HG02623 (cell line): ENCODE results near the gene NPAS4.
"Not testable (repeated sequence)": the region's sequence is repeated elsewhere in the genome, so short reads cannot be mapped to it uniquely, and the experiment has no call there.

ENCODE experiments used
- ATAC-seq: cut with Tn5 transposase; IDR thresholded peaks from one replicate; pipeline ENCODE4 v1.9.1; 2021; ENCODE audit warnings: moderate library complexity; ENCODE audit not compliant: unreplicated experiment

Gene NPAS4

DNA sequence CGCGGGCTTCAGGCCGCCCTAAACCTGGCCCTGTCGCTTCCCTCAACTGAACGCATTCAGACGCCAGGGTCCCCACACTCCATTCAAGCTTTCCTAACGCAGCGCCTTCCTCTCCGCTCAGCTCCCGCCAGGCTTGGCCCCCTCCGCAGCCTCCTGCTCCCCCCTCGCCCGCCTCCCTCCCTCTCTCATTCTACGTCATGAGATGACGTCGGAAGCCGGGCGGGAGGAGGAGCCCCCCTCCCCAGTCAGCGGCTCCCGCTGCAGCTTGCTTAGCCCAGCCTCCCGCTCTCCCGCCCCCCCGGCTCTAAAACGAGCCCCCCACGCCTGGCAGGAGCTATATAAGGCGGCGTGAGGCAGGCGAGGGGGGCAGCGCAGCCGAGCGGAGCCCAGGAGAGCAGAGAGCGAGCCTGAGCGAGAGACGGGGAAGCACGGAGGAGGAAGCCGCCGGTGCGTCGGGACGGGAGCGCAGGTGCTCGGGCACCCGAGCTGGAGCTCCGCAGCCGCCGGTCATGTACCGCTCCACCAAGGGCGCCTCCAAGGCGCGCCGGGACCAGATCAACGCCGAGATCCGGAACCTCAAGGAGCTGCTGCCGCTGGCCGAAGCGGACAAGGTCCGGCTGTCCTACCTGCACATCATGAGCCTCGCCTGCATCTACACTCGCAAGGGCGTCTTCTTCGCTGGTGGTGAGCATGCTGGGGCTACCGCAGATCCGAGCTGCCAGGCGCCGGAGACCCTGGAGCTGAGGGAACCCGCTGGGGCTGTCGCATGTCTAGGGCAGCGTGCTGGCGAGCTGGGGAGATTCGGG lies at the start of gene NPAS4:
Gene NPAS4 (plus strand): TSS at position 365 of the 806 bp plus-strand sequence. CDS start 145 bp downstream, at position 510.
- ATAC-seq: no peak

DNA sequence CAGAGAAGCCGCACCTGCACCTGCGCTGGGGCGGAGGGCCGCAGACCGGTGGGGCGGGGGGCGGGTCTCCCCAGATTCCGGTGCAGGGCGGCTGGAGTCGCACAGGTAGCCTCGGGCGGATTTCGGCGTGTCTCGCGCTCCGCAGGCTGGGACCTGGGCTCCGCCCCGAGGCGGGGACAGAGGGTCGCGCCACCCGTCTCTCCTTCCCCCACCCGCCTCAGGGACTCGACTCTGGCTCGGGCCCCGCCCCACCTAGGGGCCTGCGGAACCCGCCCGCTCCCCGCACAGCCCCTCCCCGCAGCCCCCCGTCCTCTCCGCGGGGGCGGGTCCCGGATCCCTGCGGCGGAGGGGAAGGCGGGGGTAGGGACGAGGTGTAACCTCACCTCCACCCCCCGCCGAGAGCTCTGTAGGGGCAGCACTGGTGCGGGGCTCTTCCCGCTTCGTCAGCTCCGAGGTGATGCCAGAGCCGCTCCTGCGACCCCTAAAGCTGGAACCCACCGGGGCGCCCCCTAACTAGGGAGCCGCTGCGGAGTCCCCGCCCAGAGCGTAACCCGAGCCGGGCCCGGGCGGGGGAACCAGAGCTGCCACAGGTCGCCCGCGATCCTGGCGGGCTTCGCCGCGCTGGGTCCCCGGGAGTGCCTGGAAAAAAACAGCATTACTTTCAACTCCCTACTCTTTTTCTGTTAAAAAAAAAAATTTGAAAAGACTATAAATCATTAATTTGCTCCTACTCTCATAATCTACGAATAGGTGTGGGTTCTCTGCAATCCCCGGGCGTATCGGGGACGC lies 49.0 kb upstream of the NPAS4 start, which contains the start of gene SLC29A2:
Gene SLC29A2 (minus strand): TSS at position 134 of the 789 bp plus-strand sequence. CDS start 169 bp downstream, outside the sequence.
- peak; percentile 49 for ATAC-seq

DNA sequence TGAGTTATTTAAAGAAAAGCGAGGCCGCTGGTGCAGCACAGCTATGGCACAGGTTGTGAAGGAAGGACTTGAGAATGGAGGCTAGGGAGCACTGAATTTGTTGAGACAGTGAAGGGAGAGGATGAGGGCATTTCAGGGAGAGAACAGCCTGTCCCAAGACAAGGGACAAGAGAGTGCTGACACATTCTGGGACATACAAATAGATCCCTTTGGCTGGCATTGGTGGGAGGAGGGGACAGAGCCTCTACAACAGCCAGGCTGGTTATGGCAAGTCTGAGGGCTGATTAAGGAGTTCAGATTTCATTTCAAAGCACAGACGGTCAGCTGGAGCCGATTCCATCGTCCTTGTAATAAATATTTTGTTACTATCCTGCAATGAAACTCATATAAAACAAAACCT lies 47.6 kb upstream of the NPAS4 start:
- ATAC-seq: no peak

DNA sequence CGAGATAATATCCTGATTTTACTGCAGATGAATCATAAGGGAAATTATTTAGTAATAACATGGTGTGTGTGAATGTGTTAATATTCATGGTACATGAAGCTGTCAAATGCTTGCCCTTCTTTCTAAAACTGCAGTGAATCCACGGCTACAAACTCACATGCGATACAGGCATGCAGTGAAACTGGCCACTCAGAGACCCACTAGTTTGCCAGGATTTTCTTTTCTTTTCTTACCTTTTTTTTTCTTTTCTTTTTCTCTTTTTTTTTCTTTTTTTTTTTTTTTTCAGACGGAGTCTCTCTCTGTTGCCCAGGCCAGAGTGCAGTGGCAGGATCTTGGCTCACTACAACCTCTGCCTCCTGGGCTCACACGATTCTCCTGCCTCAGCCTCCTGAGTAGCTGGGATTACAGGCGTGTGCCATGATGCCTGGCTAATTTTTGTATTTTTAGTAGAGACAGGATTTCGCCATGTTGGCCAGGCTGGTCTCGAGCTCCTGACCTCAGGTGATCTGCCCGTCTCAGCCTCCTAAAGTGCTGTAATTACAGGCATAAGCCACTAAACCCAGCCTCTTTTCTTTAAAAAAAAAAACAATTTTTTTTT lies 47.0 kb upstream of the NPAS4 start:
- not testable (repeated sequence) for ATAC-seq

DNA sequence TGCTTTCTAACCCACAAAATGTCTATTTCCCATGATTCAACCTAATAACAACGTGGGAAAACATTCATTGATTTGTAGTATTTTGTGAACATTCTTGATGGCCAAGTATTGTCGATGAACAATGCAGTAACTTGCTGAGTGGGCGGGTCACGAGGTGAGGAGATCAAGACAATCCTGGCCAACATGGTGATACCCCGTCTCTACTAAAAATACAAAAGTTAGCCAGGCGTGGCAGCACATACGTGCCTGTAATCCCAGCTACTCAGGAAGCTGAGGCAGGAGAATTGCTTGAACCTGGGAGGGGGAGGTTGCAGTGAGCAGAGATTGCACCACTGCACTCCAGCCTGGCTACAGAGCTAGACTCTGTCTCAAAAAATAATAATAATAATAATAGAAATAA lies 40.6 kb upstream of the NPAS4 start:
- ATAC-seq: not testable (repeated sequence)

DNA sequence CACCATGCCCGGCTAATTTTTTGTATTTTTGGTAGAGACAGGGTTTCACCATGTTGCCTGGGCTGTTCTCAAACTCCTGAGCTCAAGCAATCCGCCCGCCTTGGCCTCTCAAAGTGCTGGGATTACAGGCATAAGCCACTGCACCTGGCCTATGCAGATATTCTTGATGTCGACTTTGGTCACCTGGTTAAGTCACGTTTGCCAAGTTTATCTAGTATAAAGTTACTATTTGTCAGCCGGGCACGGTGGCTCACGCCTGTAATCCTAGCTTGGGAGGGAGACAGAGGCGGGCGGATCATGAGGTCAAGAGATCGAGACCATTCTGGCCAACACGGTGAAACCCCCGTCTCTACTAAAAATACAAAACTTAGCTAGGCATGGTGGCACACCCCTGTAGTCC lies 36.5 kb upstream of the NPAS4 start:
- not testable (repeated sequence) for ATAC-seq

DNA sequence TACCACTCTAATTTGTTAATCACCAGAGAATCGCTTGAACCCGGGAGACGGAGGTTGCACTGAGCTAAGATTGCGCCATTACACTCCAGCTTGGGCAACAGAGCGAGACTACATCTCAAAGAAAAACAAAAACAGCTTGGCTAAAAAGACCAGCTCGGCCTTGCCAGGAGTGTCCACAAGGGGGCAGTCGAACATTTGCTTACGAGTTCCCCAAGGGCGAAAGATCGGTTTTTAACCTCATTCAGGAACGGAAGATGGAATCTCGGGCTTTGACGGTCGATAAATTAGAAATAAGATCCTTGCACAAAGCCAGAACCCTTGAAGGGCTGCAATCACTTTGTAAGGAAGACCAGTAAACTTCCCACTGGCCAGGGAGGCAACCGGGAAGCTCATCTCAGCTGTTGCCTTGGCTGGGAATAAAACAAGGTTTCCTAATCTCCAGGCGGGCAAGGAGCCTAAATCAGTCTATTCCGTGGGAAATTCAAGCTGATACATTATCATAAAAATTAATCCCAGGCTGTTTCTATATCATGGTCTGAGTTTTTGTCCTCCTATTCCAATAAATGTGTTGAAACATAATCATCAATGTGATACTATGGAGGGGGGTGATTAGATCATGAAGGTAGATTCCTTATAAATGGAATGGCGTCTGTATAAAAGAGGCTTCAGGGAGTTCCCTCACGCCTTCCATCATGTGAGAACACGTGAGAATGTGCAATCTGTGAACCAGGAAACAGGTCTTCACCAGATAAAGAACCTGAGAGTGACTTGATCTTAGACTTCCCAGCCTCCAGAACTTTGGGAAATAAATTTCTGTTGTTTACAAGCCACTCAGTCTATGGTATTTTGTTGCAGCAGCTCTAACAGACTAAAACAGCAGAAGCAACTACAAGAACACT lies 34.4 kb upstream of the NPAS4 start:
- no peak for ATAC-seq

DNA sequence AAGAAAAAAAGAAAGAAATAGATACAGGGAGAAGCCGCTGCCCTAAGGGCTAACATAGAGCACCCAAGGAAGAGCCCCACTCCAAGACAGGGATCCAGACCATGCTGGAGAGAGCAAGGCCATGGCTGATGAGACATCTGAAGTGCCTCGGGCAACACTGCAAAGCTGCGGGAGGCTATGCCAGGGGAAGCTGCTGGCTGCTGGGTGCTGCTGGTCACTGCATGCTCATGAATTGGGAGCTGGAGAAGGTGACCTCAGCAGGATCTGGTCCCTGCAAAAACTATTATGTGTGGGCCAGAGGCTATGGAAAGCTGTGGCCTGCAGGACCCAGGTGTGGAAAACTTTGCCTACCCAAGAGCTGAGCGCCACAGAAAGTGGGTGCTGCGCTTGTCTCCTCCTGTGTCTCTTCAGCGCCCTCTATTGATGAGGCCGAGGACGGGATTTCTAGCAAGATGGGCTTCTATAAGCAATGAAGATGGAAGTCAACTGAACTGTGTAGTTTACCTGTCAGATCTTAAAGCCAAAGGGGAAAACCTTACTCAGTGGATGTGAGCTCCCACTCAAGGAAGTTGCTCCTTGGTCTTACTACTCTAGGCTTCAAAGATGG lies 32.0 kb upstream of the NPAS4 start:
- ATAC-seq: no peak

DNA sequence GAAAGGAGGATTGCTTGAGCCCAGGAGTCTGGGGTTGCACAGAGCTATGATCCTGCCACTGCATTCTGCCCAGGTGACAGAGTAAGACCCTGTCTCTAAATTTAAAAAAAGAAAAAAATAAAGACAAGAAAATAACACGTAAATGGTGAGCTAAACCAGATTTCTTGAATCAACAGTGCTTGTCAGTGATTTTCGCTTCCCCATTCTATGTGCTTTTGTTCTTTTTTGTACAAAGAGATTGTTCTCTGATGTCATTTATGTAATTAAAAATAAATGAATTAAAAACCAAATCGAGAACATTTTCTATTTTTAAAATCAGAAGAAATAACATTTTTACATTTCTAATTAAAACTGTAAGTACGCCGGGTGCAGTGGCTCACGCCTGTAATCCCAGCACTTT lies 29.5 kb upstream of the NPAS4 start:
- no peak for ATAC-seq

DNA sequence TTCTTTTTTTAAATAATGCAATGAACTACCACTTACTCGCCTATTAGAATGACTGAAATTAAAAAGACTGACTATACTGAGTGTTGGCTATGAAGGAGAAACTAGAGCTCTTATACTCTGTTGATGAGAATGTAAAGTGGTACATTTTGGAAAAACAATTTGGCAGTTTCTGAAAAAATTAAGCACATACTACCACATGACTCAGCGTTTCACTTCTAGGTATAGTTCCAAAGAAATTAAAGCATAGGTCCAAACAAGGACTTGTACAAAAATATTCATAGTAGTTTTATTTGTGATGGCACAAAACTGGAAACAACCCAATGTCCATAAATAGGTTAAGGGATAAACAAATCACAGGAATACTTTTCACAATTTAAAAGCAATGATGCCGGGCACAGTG lies 26.9 kb upstream of the NPAS4 start:
- no peak for ATAC-seq

DNA sequence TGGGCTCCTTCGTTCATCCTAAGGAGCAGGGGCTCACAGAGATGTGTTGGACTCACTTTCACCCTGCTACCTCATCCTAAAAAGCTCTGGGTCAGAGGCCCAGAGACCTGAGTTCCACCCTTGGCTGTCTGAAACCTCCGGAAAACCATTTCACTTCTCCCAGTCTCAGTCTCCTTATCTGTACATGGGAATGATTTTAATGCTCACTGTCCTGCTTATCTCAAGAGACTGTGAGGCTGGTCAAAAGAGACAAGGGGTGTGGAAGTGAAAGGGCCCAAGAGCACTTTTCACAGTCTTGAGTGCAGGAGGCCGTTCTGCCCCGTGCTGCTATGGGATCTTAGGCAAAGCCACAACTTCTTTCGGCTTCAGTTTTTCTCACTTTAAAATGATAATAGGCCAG lies 13.2 kb upstream of the NPAS4 start:
- ATAC-seq: no peak

DNA sequence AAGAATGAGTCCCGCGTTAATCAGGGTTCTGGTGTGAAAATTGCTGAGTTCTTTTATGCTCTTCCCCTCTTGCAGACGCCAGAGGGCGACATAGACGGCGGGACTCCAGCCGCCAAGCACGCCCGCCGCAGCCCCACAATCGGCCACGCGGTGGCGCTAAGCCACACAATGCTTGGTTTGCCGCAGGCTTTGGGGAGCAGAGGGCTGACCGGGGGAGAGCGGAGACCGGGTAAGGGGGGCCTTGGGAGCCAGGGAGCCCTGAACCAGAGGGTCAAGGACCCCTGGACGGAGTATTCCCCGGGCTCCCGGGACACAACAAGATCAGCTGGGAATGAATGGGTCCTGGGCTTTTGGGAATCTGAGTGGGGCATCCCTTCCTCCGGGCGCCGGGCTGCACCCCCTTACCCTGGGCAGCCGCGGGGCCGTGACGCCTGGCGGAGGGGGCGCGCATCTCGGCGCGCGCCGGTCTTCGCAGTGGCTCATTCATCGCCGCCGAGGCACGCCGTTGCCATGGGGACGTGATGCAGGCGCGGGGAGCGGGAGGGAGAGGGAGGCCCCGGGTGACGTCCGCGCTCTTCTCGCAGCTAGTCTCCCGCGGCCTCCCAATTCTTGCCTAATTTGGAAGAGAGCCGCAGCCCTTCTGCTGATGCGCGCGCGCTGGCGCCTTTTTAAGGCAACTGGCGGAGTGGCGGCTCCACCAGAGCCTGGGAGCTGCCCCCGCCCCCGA lies 12.2 kb upstream of the NPAS4 start:
- no peak for ATAC-seq

DNA sequence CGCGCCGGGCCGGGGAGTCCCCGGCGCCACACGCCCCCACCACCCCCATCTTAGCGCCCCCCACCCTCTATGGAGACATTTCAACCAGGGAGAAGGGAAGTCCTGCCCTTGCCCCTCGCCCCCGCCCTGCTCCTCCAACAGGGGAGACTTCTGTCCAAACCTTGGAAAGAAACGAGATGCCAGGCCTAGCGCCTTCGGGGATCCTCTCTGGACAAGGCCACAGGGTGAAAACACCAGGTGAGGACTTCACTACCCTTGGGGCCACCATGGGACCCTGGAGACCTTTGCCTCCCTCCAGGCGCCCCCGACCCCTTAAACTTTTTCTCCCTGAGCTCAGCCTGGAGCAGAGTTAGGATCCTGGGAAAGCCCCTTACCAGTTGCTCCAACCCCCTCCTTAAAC lies 11.6 kb upstream of the NPAS4 start:
- no peak for ATAC-seq

DNA sequence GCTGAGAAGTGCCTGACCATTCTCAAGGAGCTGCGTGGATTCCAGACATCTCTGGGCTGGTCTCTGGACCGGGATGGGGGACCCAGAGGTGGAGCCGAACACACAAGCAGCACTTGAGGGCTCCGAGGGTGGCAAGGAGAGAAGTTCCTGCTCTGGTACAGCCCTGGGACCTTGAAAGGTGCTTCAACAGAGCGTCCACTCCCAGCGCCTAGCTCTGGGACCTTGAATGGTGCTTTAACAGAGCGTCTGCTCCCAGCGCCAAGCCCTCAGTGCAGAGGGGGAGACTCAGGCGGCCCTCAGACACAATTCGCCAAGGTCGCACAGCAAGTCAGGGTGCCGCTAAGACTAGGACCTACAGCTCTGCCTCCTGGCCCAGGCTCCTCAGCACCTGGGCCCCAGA lies 10.6 kb upstream of the NPAS4 start:
- ATAC-seq: no peak

DNA sequence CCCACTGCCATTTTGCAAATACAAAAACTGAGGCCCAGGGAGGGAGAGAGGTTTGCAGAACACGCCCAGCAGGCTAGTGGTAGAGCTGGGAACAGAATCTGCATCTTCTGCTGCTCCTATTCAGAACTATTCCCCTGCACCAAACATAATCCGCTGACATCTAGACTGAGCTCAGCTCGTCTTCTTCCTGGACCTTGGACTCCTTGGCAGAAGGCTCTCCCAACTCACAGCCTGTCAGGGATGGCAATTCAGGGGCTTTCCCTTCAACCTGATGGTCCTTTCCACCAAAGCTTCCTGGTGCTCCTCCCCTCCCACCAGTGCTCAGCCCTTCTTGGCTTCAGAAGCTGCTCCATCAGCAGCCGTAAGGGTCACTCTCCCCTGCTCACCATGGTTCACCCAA lies 9.5 kb upstream of the NPAS4 start:
- no peak for ATAC-seq

DNA sequence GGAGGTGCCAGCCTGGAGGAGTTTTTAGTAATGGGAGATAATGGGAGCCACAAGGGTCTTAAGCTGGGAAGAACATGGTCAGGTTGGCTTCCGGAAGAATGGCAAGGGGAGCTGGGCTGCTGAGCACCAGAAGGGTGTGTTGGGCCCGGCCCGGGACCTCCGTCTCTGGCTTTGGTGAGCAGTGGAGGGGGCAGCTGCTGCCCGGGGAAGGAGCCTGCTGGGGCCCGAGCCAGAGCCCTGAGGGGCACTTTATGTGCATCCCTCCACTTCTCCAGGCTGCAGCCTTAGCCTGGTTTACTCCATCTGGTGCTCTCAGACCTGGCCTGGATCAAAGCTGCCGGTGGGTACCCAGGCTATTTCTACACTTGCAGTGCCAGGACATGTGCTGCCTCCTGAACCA lies 8.7 kb upstream of the NPAS4 start:
- ATAC-seq: no peak

DNA sequence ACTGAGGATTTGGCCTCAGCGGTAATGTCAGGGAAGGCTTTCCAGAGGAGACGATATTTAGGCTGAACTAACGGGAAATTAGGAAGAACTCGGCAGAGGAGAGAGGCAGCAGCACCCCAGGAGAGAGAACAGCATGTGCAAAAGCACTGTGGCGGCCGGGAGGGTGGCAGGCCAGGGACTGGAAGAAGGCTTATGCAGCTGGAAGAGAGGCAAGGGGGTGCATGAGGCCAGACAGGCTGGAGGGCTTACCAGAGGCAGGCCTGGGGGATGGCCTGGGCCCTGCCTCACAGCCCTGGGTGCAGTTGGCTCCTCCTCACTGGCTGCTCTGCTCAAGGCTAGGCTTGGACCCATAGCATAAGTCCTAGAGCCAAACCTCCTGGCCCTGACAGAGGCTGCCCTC lies 7.7 kb upstream of the NPAS4 start:
- no peak for ATAC-seq

DNA sequence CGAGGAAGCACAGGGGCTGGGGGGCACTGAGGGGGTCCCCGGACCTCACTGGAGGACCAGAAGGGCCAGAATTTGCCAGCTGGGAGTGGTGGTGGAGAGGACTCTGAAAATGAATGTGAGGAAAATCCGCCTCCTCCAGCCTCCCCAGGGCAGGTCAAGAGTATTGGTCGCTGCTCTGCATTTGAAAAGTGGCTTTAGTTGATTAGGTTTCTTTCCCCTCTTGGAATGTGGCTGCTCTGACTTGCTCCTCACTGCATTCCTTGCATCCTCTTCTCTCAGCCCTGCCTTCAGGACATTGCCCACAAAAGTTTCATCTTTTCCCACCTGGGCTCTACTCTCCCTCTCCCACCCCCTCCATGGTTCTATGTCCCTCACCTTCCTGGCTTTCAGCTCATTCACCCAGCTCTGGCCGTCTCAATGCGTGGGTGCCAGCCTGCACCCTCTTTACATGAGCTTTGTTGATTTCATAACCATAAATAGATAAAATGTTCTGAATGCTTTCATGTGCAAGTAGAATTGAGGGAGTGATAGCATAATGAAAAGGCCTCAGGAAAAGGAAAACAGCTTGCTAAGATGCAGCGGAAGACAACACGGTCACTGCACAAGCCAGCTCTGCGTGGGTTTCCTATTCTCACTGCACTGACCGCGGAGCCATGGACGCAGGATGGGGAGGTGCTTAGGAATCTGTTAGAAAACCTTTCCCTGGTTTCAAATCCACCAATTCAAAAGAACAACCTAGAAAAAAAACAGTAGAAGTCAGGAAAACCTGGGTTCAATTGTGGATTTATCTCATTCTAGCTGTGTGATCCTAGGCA lies 6.5 kb upstream of the NPAS4 start:
- no peak for ATAC-seq

DNA sequence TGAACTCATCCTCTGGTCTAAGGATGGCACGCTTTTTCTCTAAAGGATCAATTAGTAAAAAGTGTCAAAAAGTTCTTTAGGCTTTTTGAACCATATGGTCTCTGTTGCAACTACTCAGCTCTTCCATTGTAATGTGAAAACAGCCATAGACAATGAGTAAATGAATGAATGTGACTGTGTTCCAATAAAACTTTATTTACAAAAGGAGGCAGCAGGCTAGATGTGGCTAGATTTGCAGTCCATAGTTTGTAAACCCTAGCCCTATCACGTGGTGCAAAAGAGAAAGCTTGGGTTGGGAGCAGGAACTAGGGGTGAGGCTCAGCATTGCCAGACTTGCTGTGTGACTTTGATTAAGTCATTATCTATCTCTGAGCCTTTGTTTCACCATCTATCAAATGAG lies 5.4 kb upstream of the NPAS4 start:
- no peak for ATAC-seq
